ENCODE data around the gene CLSTN2. TPM values are rescaled to one million over a fixed set of nuclear protein-coding genes. Genes with fewer than 3 reads are reported as not detected.
A peak's percentile ranks its signal among the peaks of the same experiment; 100 is the strongest.

CLSTN2 gene
- total and polyA plus RNA-seq, 3 donors from 2014 or later, result 3.1 to 5.7 (median 3.8) TPM

GRCh38 chr3:140388202-140388922 lies 453.4 kb downstream of the CLSTN2 start:
- H3K27me3 ChIP-seq, result no peaks in the 10 kb centered on the region
- no peak overlapping the region for H3K27ac ChIP-seq
- 76 to 79% methylated on average over 2 of the region's 2 CpGs for WGBS, 2 donors
- H3K4me1 ChIP-seq, result peaks cover 32% of the 10 kb centered on the region
- no peak overlapping the region for H3K4me3 ChIP-seq
- no peaks in the 10 kb centered on the region for H3K9me3 ChIP-seq
- TF ChIP-seq CTCF (IDR thresholded peaks at IDR 0.05) (no peak), POLR2A (IDR thresholded peaks at IDR 0.05) (no peak)
- no peaks in the 10 kb centered on the region for H3K36me3 ChIP-seq (ENCODE audit: low read depth, missing control alignments)
- intact Hi-C loops (cut with DNase I; ENCODE audit: low total_unique reads), result no loop called here
- DNase-seq, result no peak

GRCh38 chr3:140391061-140391460 lies 456.1 kb downstream of the CLSTN2 start:
- TF ChIP-seq POLR2A (IDR thresholded peaks at IDR 0.05) (no peak), CTCF (IDR thresholded peaks at IDR 0.05) (no peak)
- WGBS, 2 donors, result 61 to 77% methylated on average over 6 of the region's 6 CpGs
- Histone ChIP-seq H3K27me3 (no peaks in the 10 kb centered on the region), H3K27ac (no peak overlapping the region), H3K9me3 (no peaks in the 10 kb centered on the region), H3K4me3 (no peak overlapping the region), H3K4me1 (peaks cover 24% of the 10 kb centered on the region), H3K36me3 (ENCODE audit: low read depth, missing control alignments) (no peaks in the 10 kb centered on the region)
- intact Hi-C loops (cut with DNase I; ENCODE audit: low total_unique reads), result no loop called here
- DNase-seq, result no peak

- intact Hi-C loops (cut with DNase I; ENCODE audit: low total_unique reads), result no loop called here
- 81 to 85% methylated on average over 3 of the region's 3 CpGs for WGBS, 2 donors
- H3K27ac ChIP-seq, result peak overlapping the region in 1 of 2 donors; percentile 54
- H3K27me3 ChIP-seq, result no peaks in the 10 kb centered on the region
- no peaks in the 10 kb centered on the region for H3K36me3 ChIP-seq (ENCODE audit: low read depth, missing control alignments)
- TF ChIP-seq POLR2A (IDR thresholded peaks at IDR 0.05) (no peak), CTCF (IDR thresholded peaks at IDR 0.05) (no peak)
- DNase-seq, result no peak
- H3K4me3 ChIP-seq, result no peak overlapping the region
- H3K4me1 ChIP-seq, result peaks cover 9% of the 10 kb centered on the region
- no peaks in the 10 kb centered on the region for H3K9me3 ChIP-seq
Measured at GRCh38 chr3:140394488-140395133, 459.6 kb downstream of the CLSTN2 start.

GRCh38 chr3:140395134-140396075 lies 460.4 kb downstream of the CLSTN2 start:
- H3K4me1 ChIP-seq, result peaks cover 9% of the 10 kb centered on the region
- no peaks in the 10 kb centered on the region for H3K27me3 ChIP-seq
- TF ChIP-seq POLR2A (IDR thresholded peaks at IDR 0.05) (no peak), CTCF (IDR thresholded peaks at IDR 0.05) (no peak)
- no peaks in the 10 kb centered on the region for H3K36me3 ChIP-seq (ENCODE audit: low read depth, missing control alignments)
- intact Hi-C loops (cut with DNase I; ENCODE audit: low total_unique reads), result no loop called here
- no peak overlapping the region for H3K4me3 ChIP-seq
- DNase-seq, result peak; percentile 60
- H3K27ac ChIP-seq, result peak overlapping the region in 1 of 2 donors; percentile 54
- no peaks in the 10 kb centered on the region for H3K9me3 ChIP-seq
- 47 to 59% methylated on average over 5 of the region's 5 CpGs for WGBS, 2 donors
